B cell (primary cell): Measurements from ENCODE around the gene THSD7A.

Experiments used
- EZH2 ChIP-seq: IDR thresholded peaks from 2 replicates; pipeline ENCODE4 v1.6.1; 2012; ENCODE audit warnings: borderline replicate concordance, low read depth, mild to moderate bottlenecking, moderate library complexity, low read length; ENCODE audit not compliant: insufficient read depth, poor library complexity, severe bottlenecking
- TF ChIP-seq, protein P1 (sequence below): fragments of 200-600 bp; IDR thresholded peaks from one replicate; pipeline ENCODE4 v1.8.0; 2022; ENCODE audit warnings: antibody characterized with exemption, mild to moderate bottlenecking

GRCh38 chr7:11343818-11344413, 488.1 kb downstream of the THSD7A start:
- TF ChIP-seq, protein P1, sequence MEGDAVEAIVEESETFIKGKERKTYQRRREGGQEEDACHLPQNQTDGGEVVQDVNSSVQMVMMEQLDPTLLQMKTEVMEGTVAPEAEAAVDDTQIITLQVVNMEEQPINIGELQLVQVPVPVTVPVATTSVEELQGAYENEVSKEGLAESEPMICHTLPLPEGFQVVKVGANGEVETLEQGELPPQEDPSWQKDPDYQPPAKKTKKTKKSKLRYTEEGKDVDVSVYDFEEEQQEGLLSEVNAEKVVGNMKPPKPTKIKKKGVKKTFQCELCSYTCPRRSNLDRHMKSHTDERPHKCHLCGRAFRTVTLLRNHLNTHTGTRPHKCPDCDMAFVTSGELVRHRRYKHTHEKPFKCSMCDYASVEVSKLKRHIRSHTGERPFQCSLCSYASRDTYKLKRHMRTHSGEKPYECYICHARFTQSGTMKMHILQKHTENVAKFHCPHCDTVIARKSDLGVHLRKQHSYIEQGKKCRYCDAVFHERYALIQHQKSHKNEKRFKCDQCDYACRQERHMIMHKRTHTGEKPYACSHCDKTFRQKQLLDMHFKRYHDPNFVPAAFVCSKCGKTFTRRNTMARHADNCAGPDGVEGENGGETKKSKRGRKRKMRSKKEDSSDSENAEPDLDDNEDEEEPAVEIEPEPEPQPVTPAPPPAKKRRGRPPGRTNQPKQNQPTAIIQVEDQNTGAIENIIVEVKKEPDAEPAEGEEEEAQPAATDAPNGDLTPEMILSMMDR = peak; percentile 96
- no peak for TF ChIP-seq EZH2
